HEK293 (cell line): Measurements from ENCODE around the gene LRRFIP1.

Source experiments
- CTCF ChIA-PET: fragments of 350-600 bp; formaldehyde crosslinking; extraction: SDS; loops from one replicate; lab custom pipeline; 2021; ENCODE audit warnings: antibody characterized with exemption; lab: Yijun Ruan, JAX
- POLR2A ChIA-PET: fragments of 300-600 bp; formaldehyde crosslinking; extraction: SDS; loops from one replicate; lab custom pipeline; 2020; ENCODE audit warnings: antibody characterized with exemption, inconsistent platforms; lab: Yijun Ruan, JAX
- H3K27ac ChIP-seq: fragments of 200-500 bp; sonication (Bioruptor generic); 2 replicates; pipeline ENCODE4 v1.5.1; 2014; ENCODE audit warnings: low read depth, low read length, control low read depth, inconsistent platforms; ENCODE audit errors: extremely low read depth
- H3K36me3 ChIP-seq, 2 experiments: fragments of 200-500 bp in 1 of 2; sonication (Bioruptor generic) in 1 of 2; 1 replicate in 1 of 2; 2 replicates in 1 of 2; pipeline ENCODE4 v1.5.1; 2014 to 2017; ENCODE audit warnings: inconsistent platforms in 2 of 2, low read length in 2 of 2; ENCODE audit not compliant: control insufficient read depth in 2 of 2, insufficient read depth in 1 of 2
- H3K4me1 ChIP-seq: fragments of 200-500 bp; sonication (Bioruptor generic); 2 replicates; pipeline ENCODE4 v1.5.1; 2014; ENCODE audit warnings: mild to moderate bottlenecking, low read length, inconsistent platforms; ENCODE audit not compliant: control insufficient read depth, insufficient read depth
- H3K4me3 ChIP-seq: 2 replicates; pipeline ENCODE4 v1.5.1; 2011; ENCODE audit warnings: low read depth, mild to moderate bottlenecking, control low read depth, low read length, moderate library complexity
- H3K9me3 ChIP-seq: fragments of 200-500 bp; sonication (Bioruptor generic); 2 replicates; pipeline ENCODE4 v1.5.1; 2014; ENCODE audit warnings: low read depth, low read length, inconsistent platforms; ENCODE audit not compliant: control insufficient read depth, insufficient read depth
- GLI4 ChIP-seq: fragments of 450-650 bp; formaldehyde crosslinking; IDR thresholded peaks from 2 replicates; pipeline ENCODE4 v1.5.1; 2016; ENCODE audit warnings: missing biosample characterization, missing genetic modification characterization
- MYNN ChIP-seq: fragments of 450-650 bp; formaldehyde crosslinking; IDR thresholded peaks from 2 replicates; pipeline ENCODE4 v1.5.1; 2016; ENCODE audit warnings: missing biosample characterization, missing genetic modification characterization, borderline replicate concordance
- SP2 ChIP-seq: fragments of 450-650 bp; formaldehyde crosslinking; IDR thresholded peaks from 2 replicates; pipeline ENCODE4 v1.5.1; 2016; ENCODE audit warnings: missing biosample characterization, missing genetic modification characterization
- TRIM28 ChIP-seq: IDR thresholded peaks from 2 replicates; pipeline ENCODE4 v1.6.1; 2011; ENCODE audit warnings: low read length, control low read depth, borderline replicate concordance
- YY1 ChIP-seq: fragments of 450-650 bp; formaldehyde crosslinking; IDR thresholded peaks from 2 replicates; pipeline ENCODE4 v1.5.1; 2018; ENCODE audit warnings: missing biosample characterization, missing genetic modification characterization
- ZNF169 ChIP-seq: fragments of 450-650 bp; formaldehyde crosslinking; IDR thresholded peaks from 2 replicates; pipeline ENCODE4 v1.5.1; 2016; ENCODE audit warnings: missing biosample characterization, missing genetic modification characterization
- ZNF221 ChIP-seq: fragments of 450-650 bp; formaldehyde crosslinking; IDR thresholded peaks from 2 replicates; pipeline ENCODE4 v1.5.1; 2017; ENCODE audit warnings: missing biosample characterization, missing genetic modification characterization, borderline replicate concordance
- ZNF404 ChIP-seq: fragments of 450-650 bp; formaldehyde crosslinking; IDR thresholded peaks from 2 replicates; pipeline ENCODE4 v1.5.1; 2017; ENCODE audit warnings: missing biosample characterization, missing genetic modification characterization
- ZNF529 ChIP-seq: fragments of 450-650 bp; formaldehyde crosslinking; IDR thresholded peaks from 2 replicates; pipeline ENCODE4 v1.5.1; 2017; ENCODE audit warnings: missing genetic modification characterization, missing biosample characterization; ENCODE audit not compliant: insufficient replicate concordance
- ZNF530 ChIP-seq: fragments of 450-650 bp; formaldehyde crosslinking; IDR thresholded peaks from 2 replicates; pipeline ENCODE4 v1.5.1; 2016; ENCODE audit warnings: low read depth, missing biosample characterization, missing genetic modification characterization
- ZNF544 ChIP-seq: fragments of 450-650 bp; formaldehyde crosslinking; IDR thresholded peaks from 2 replicates; pipeline ENCODE4 v1.5.0; 2017; ENCODE audit warnings: missing biosample characterization, missing genetic modification characterization
- ZNF629 ChIP-seq: fragments of 450-650 bp; formaldehyde crosslinking; IDR thresholded peaks from 2 replicates; pipeline ENCODE4 v1.5.1; 2017; ENCODE audit warnings: missing biosample characterization, missing genetic modification characterization
- ZSCAN16 ChIP-seq: fragments of 450-650 bp; formaldehyde crosslinking; IDR thresholded peaks from 2 replicates; pipeline ENCODE4 v1.5.1; 2016; ENCODE audit warnings: missing biosample characterization, missing genetic modification characterization
- TF ChIP-seq, protein P1 (sequence below): fragments of 450-650 bp; formaldehyde crosslinking; IDR thresholded peaks from 2 replicates; pipeline ENCODE4 v1.5.1; 2016; ENCODE audit warnings: missing biosample characterization, missing genetic modification characterization
- TF ChIP-seq, protein P2 (sequence below): fragments of 450-650 bp; formaldehyde crosslinking; IDR thresholded peaks from 2 replicates; pipeline ENCODE4 v1.5.1; 2017; ENCODE audit warnings: missing biosample characterization, missing genetic modification characterization
- TF ChIP-seq, protein P3 (sequence below): fragments of 450-650 bp; formaldehyde crosslinking; IDR thresholded peaks from 2 replicates; pipeline ENCODE4 v1.5.1; 2017; ENCODE audit warnings: missing biosample characterization, missing genetic modification characterization
- TF ChIP-seq, protein P4 (sequence below): fragments of 450-650 bp; formaldehyde crosslinking; IDR thresholded peaks from 2 replicates; pipeline ENCODE4 v1.5.1; 2016; ENCODE audit warnings: missing biosample characterization, missing genetic modification characterization
- TF ChIP-seq, protein P5 (sequence below): fragments of 450-650 bp; formaldehyde crosslinking; conservative IDR thresholded peaks from 2 replicates; pipeline ENCODE4 v1.5.1; 2016; ENCODE audit warnings: low read depth, missing biosample characterization, missing genetic modification characterization

LRRFIP1 gene

DNA sequence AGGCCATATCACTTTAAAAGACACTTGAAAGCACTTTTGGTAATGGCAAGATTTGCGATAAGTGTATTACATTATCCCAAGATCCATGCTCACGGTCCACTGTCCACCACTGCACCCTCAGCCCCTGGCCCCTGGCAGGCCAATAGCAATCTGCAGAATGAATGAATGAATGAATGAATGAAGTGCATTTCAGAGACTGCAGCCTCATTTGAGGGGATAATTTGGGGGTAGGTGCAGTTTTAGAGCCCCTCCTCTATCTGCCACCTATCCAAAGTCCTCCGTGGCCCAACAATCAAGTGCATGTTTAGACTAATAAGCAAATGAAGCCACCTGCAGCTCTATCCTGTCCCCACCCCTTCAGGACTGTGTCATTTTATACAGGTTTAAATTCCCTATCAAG, 169.9 kb downstream of the LRRFIP1 start (continued):
- TF ChIP-seq, protein P1, sequence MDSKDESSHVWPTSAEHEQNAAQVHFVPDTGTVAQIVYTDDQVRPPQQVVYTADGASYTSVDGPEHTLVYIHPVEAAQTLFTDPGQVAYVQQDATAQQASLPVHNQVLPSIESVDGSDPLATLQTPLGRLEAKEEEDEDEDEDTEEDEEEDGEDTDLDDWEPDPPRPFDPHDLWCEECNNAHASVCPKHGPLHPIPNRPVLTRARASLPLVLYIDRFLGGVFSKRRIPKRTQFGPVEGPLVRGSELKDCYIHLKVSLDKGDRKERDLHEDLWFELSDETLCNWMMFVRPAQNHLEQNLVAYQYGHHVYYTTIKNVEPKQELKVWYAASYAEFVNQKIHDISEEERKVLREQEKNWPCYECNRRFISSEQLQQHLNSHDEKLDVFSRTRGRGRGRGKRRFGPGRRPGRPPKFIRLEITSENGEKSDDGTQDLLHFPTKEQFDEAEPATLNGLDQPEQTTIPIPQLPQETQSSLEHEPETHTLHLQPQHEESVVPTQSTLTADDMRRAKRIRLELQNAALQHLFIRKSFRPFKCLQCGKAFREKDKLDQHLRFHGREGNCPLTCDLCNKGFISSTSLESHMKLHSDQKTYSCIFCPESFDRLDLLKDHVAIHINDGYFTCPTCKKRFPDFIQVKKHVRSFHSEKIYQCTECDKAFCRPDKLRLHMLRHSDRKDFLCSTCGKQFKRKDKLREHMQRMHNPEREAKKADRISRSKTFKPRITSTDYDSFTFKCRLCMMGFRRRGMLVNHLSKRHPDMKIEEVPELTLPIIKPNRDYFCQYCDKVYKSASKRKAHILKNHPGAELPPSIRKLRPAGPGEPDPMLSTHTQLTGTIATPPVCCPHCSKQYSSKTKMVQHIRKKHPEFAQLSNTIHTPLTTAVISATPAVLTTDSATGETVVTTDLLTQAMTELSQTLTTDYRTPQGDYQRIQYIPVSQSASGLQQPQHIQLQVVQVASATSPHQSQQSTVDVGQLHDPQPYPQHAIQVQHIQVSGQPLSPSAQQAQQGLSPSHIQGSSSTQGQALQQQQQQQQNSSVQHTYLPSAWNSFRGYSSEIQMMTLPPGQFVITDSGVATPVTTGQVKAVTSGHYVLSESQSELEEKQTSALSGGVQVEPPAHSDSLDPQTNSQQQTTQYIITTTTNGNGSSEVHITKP (tag by site-specific recombination): no peak
- TF ChIP-seq ZNF221 (tag by site-specific recombination): no peak
- no peak for TF ChIP-seq ZNF169
- no peak for TF ChIP-seq ZNF529 (tag by site-specific recombination)
- TF ChIP-seq, protein P2, sequence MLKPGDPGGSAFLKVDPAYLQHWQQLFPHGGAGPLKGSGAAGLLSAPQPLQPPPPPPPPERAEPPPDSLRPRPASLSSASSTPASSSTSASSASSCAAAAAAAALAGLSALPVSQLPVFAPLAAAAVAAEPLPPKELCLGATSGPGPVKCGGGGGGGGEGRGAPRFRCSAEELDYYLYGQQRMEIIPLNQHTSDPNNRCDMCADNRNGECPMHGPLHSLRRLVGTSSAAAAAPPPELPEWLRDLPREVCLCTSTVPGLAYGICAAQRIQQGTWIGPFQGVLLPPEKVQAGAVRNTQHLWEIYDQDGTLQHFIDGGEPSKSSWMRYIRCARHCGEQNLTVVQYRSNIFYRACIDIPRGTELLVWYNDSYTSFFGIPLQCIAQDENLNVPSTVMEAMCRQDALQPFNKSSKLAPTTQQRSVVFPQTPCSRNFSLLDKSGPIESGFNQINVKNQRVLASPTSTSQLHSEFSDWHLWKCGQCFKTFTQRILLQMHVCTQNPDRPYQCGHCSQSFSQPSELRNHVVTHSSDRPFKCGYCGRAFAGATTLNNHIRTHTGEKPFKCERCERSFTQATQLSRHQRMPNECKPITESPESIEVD (tag by site-specific recombination): no peak

DNA sequence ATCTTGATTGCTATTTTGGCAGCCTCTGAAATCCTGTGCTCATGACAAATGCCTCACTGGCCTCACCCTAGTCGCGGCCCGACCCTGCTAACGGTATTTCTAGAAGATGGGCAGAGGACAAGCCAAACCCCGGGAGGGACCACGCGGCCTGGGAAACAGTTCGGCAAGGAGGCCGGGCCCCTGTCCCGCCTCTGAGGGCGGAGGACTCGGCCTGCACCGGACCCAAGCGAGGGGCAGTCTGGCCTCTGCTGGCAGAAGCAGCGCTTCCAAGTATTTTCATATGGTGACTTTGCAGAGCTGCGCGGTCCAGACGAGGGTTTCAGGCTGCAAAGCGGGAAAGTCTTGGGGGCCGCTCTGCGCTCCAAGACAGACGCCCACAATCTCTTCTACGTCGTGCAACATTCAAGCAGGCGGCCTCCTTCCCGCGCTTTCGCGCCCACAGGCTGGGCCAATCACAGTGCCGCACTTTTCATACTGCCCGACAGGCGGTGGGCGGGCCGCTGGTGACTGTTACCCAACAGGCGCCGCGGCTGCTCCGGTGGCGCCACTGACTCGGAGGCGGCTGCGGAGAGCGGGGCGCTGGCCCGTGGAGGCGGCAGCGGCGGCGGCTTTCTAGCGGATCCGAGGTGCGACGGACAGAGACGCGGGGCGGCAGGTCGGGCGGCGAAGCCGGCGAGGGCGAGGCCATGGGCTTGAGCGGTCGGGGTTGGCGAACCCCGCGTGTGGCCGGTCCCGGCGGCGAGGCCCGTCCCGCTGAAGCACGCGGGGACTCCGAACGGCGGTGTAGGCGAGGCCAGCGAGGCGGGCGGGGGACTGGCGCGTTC, 171.1 kb downstream of the LRRFIP1 start, which contains the start of gene RBM44:
Gene RBM44, plus strand, starts transcription at position 544 of the 824 bp plus-strand sequence. CDS start 14,831 bp downstream, outside the sequence.
- no peaks in the 10 kb centered on the region for H3K4me1 ChIP-seq
- TF ChIP-seq, protein P3, sequence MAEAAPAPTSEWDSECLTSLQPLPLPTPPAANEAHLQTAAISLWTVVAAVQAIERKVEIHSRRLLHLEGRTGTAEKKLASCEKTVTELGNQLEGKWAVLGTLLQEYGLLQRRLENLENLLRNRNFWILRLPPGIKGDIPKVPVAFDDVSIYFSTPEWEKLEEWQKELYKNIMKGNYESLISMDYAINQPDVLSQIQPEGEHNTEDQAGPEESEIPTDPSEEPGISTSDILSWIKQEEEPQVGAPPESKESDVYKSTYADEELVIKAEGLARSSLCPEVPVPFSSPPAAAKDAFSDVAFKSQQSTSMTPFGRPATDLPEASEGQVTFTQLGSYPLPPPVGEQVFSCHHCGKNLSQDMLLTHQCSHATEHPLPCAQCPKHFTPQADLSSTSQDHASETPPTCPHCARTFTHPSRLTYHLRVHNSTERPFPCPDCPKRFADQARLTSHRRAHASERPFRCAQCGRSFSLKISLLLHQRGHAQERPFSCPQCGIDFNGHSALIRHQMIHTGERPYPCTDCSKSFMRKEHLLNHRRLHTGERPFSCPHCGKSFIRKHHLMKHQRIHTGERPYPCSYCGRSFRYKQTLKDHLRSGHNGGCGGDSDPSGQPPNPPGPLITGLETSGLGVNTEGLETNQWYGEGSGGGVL: no peak
- TF ChIP-seq GLI4 (no peak), SP2 (no peak)
- TF ChIP-seq, all 188 proteins: peak for 0
- no peak within 1 kb of the TSS for H3K4me3 ChIP-seq
- POLR2A ChIA-PET: no interaction called here
- CTCF ChIA-PET: interaction anchor here (0.6 kb wide), 1 partner anchor 288 kb away, joined by 3 read pairs; no protein-coding TSS in a partner anchor
- no peak within 1 kb of the TSS for H3K27ac ChIP-seq
- H3K36me3 ChIP-seq: no peaks in the 10 kb centered on the region; a peak in 1 of 3 replicates
- no peaks in the 10 kb centered on the region for H3K9me3 ChIP-seq

DNA sequence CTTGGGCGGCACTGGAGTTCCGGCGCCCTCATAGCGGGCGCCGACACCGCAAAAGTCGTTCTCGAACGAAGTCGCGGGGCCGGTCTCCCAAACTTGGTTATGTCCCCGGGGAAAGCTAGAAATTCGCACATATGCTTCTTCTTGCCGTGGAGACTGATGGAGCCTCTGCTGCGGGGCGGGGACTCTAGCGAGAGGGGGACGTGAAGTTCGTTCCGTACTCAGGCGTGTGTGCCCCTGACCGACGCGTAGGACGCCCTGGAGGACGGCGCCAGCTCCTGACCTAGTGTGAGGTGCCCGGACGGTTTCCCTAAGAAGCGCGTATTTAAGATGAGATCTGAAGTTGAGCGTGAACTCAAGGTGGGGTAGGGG, 171.7 kb downstream of the LRRFIP1 start:
- no peaks in the 10 kb centered on the region for H3K4me1 ChIP-seq
- H3K9me3 ChIP-seq: no peaks in the 10 kb centered on the region
- no peak overlapping the region for H3K27ac ChIP-seq
- POLR2A ChIA-PET: no interaction called here
- H3K36me3 ChIP-seq: no peaks in the 10 kb centered on the region
- CTCF ChIA-PET: interaction anchor here (0.6 kb wide), 1 partner anchor 288 kb away, joined by 3 read pairs; no protein-coding TSS in a partner anchor
- no peak overlapping the region for H3K4me3 ChIP-seq
- TF ChIP-seq, protein P4, sequence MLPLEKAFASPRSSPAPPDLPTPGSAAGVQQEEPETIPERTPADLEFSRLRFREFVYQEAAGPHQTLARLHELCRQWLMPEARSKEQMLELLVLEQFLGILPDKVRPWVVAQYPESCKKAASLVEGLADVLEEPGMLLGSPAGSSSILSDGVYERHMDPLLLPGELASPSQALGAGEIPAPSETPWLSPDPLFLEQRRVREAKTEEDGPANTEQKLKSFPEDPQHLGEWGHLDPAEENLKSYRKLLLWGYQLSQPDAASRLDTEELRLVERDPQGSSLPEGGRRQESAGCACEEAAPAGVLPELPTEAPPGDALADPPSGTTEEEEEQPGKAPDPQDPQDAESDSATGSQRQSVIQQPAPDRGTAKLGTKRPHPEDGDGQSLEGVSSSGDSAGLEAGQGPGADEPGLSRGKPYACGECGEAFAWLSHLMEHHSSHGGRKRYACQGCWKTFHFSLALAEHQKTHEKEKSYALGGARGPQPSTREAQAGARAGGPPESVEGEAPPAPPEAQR: no peak
- TF ChIP-seq ZNF404 (no peak), TRIM28 (no peak), ZSCAN16 (tag by site-specific recombination) (no peak), YY1 (tag by site-specific recombination) (no peak), ZNF629 (tag by site-specific recombination) (no peak), MYNN (no peak), ZNF530 (tag by site-specific recombination) (no peak), ZNF544 (no peak)
- TF ChIP-seq, protein P5, sequence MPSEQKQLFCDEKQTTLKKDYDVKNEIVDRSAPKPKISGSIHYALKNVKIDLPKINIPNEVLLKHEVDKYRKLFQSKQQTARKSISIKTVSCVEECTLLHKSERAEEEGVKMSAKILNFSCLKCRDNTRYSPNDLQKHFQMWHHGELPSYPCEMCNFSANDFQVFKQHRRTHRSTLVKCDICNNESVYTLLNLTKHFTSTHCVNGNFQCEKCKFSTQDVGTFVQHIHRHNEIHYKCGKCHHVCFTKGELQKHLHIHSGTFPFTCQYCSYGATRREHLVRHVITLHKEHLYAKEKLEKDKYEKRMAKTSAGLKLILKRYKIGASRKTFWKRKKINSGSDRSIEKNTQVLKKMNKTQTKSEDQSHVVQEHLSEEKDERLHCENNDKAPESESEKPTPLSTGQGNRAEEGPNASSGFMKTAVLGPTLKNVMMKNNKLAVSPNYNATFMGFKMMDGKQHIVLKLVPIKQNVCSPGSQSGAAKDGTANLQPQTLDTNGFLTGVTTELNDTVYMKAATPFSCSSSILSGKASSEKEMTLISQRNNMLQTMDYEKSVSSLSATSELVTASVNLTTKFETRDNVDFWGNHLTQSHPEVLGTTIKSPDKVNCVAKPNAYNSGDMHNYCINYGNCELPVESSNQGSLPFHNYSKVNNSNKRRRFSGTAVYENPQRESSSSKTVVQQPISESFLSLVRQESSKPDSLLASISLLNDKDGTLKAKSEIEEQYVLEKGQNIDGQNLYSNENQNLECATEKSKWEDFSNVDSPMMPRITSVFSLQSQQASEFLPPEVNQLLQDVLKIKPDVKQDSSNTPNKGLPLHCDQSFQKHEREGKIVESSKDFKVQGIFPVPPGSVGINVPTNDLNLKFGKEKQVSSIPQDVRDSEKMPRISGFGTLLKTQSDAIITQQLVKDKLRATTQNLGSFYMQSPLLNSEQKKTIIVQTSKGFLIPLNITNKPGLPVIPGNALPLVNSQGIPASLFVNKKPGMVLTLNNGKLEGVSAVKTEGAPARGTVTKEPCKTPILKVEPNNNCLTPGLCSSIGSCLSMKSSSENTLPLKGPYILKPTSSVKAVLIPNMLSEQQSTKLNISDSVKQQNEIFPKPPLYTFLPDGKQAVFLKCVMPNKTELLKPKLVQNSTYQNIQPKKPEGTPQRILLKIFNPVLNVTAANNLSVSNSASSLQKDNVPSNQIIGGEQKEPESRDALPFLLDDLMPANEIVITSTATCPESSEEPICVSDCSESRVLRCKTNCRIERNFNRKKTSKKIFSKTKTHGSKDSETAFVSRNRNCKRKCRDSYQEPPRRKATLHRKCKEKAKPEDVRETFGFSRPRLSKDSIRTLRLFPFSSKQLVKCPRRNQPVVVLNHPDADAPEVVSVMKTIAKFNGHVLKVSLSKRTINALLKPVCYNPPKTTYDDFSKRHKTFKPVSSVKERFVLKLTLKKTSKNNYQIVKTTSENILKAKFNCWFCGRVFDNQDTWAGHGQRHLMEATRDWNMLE (tag by site-specific recombination): no peak
